GM21717 (cell line): ENCODE results near the gene EPHB2.

Experiments used
- ATAC-seq: cut with Tn5 transposase; IDR thresholded peaks from one replicate; pipeline ENCODE4 v1.9.1; 2021; ENCODE audit warnings: mild to moderate bottlenecking, moderate library complexity; ENCODE audit not compliant: unreplicated experiment

The EPHB2 gene

GRCh38 chr1:22852144-22852655 lies 141.6 kb downstream of the EPHB2 start:
- ATAC-seq = no peak

- no peak for ATAC-seq
These were observed 143.1 kb downstream of the EPHB2 start for GRCh38 chr1:22853651-22854185.

- ATAC-seq = peak; percentile 76
These were observed 144.3 kb downstream of the EPHB2 start for GRCh38 chr1:22854688-22855565.

GRCh38 chr1:22855668-22856606 lies 145.3 kb downstream of the EPHB2 start:
- no peak for ATAC-seq

- ATAC-seq = no peak
These were observed 147.0 kb downstream of the EPHB2 start for GRCh38 chr1:22857661-22858060.

GRCh38 chr1:22860414-22860800 lies 149.8 kb downstream of the EPHB2 start:
- ATAC-seq = no peak

GRCh38 chr1:22860883-22861385 lies 150.3 kb downstream of the EPHB2 start:
- no peak for ATAC-seq

- ATAC-seq = no peak
These were observed 151.3 kb downstream of the EPHB2 start for GRCh38 chr1:22861764-22862440.

- no peak for ATAC-seq
These were observed 152.1 kb downstream of the EPHB2 start for GRCh38 chr1:22862752-22863151.

GRCh38 chr1:22863766-22864165 lies 153.1 kb downstream of the EPHB2 start:
- no peak for ATAC-seq

- ATAC-seq = no peak
These were observed 154.2 kb downstream of the EPHB2 start for GRCh38 chr1:22864886-22865285.

- ATAC-seq = no peak
These were observed 155.1 kb downstream of the EPHB2 start for GRCh38 chr1:22865736-22866135.

- ATAC-seq = no peak
These were observed 156.2 kb downstream of the EPHB2 start for GRCh38 chr1:22866868-22867267.

- ATAC-seq = no peak
These were observed 157.7 kb downstream of the EPHB2 start for GRCh38 chr1:22868331-22868730.

GRCh38 chr1:22869325-22869724 lies 158.7 kb downstream of the EPHB2 start:
- ATAC-seq = no peak

GRCh38 chr1:22870201-22870871 lies 159.7 kb downstream of the EPHB2 start:
- no peak for ATAC-seq

- no peak for ATAC-seq
These were observed 162.5 kb downstream of the EPHB2 start for GRCh38 chr1:22872981-22873664.

- ATAC-seq = no peak
These were observed 164.1 kb downstream of the EPHB2 start for GRCh38 chr1:22874785-22875184.

GRCh38 chr1:22875241-22875640 lies 164.6 kb downstream of the EPHB2 start:
- ATAC-seq = no peak
